K562 (cell line): ENCODE data around the gene GP1BB. TPM values are rescaled to one million over a fixed set of nuclear protein-coding genes. Genes with fewer than 3 reads are reported as not detected.

ENCODE experiments used
- ATF7 ChIP-seq: fragments of 450-650 bp; IDR thresholded peaks from 2 replicates; pipeline ENCODE4 v1.7.1; 2014; ENCODE audit warnings: mild to moderate bottlenecking, moderate library complexity
- CBX2 ChIP-seq: fragments of 200-600 bp; sonication (generic); IDR thresholded peaks from one replicate; pipeline ENCODE4 v1.6.1; 2012; ENCODE audit warnings: mild to moderate bottlenecking, low read length, inconsistent platforms; ENCODE audit not compliant: insufficient read depth, poor library complexity, severe bottlenecking
- CHD1 ChIP-seq: fragments of 200-600 bp; sonication (generic); IDR thresholded peaks from one replicate; pipeline ENCODE4 v1.6.1; 2012; ENCODE audit warnings: mild to moderate bottlenecking, moderate library complexity, low read length, inconsistent platforms
- FUS ChIP-seq: fragments of 200-400 bp; formaldehyde crosslinking; optimal IDR thresholded peaks from 2 replicates; pipeline ENCODE3; 2017; ENCODE audit warnings: low read depth, low read length
- HCFC1 ChIP-seq: IDR thresholded peaks from 2 replicates; pipeline ENCODE4 v1.6.1; 2012; ENCODE audit warnings: low read depth, low read length, improper control_type of control experiment
- MYC ChIP-seq, 2 experiments: fragments of 250-450 bp in 1 of 2; sonication (Bioruptor Pico) in 1 of 2; IDR thresholded peaks; 2 replicates each; pipeline versions ENCODE4 v1.5.1 to v1.6.1; 2012 to 2021; ENCODE audit warnings: low read depth in 2 of 2, borderline replicate concordance in 1 of 2, improper control_type of control experiment in 1 of 2, low read length in 1 of 2, mild to moderate bottlenecking in 1 of 2, moderate library complexity in 1 of 2
- NCOR1 ChIP-seq: fragments of 450-650 bp; IDR thresholded peaks from 2 replicates; pipeline ENCODE4 v1.6.1; 2016; ENCODE audit warnings: mild to moderate bottlenecking, moderate library complexity
- NFIX ChIP-seq: fragments of 250-450 bp; sonication (Bioruptor Pico); IDR thresholded peaks from 2 replicates; pipeline ENCODE4 v1.4.0; 2020; ENCODE audit warnings: low read depth, mild to moderate bottlenecking, moderate library complexity
- NR1H2 ChIP-seq: sonication (generic); formaldehyde crosslinking; IDR thresholded peaks from 2 replicates; pipeline ENCODE4 v1.4.0; 2020; ENCODE audit warnings: mild to moderate bottlenecking, missing genetic modification reagents
- PHB ChIP-seq: fragments of 250-450 bp; sonication (Bioruptor Pico); IDR thresholded peaks from 2 replicates; pipeline ENCODE4 v1.5.0; 2021
- RBM17 ChIP-seq: fragments of 200-400 bp; formaldehyde crosslinking; IDR thresholded peaks from 2 replicates; pipeline ENCODE4 v1.6.1; 2017; ENCODE audit warnings: low read depth, mild to moderate bottlenecking, low read length, borderline replicate concordance
- RFX5 ChIP-seq: IDR thresholded peaks from 2 replicates; pipeline ENCODE4 v1.6.1; 2011; ENCODE audit warnings: low read depth, mild to moderate bottlenecking, improper control_type of control experiment, low read length
- SPI1 ChIP-seq: IDR thresholded peaks from 2 replicates; pipeline ENCODE4 v1.6.1; 2011; ENCODE audit warnings: low read depth, low read length, control low read depth, borderline replicate concordance
- TBP ChIP-seq: optimal IDR thresholded peaks from 2 replicates; pipeline ENCODE3; 2011; ENCODE audit warnings: low read depth, low read length, improper control_type of control experiment
- YBX1 ChIP-seq: fragments of 450-650 bp; IDR thresholded peaks from 2 replicates; pipeline ENCODE4 v1.7.1; 2016; ENCODE audit warnings: mild to moderate bottlenecking
- ZNF431 ChIP-seq: sonication (generic); formaldehyde crosslinking; IDR thresholded peaks from 2 replicates; pipeline ENCODE4 v1.8.0; 2022; ENCODE audit warnings: mild to moderate bottlenecking, missing genetic modification reagents
- polyA plus RNA-seq, 8 experiments: library from polyadenylated mRNA; depleted of rRNA in 4 of 8; stranded (reverse) in 5 of 8; unstranded in 3 of 8; fragments of >200 nt; fragmentation: Nextera tagmentation in 2 of 8; fragmentation: Illumina TruSeq in 1 of 8; extraction: Ambion mirVana in 2 of 8; extraction: Trizol in 1 of 8; gene quantifications; 2 replicates each; pipeline versions ENCODE4 v1.2.1 to v1.2.3, GENCODE V29; 2011 to 2014; ENCODE audit warnings: inconsistent platforms in 1 of 8, missing spikeins in 1 of 8
- total RNA-seq, 7 experiments: library from RNA; depleted of rRNA in 6 of 7; stranded (reverse); fragments of >200 nt in 6 of 7; fragmentation: Illumina TruSeq in 2 of 7; extraction: Trizol in 2 of 7; gene quantifications; 2 replicates each; pipeline versions ENCODE4 v1.2.1 to v1.2.3, GENCODE V29; 2011 to 2021; ENCODE audit warnings: low replicate concordance in 1 of 7
- TF ChIP-seq, protein P1 (sequence below), 2 experiments: fragments of 200-800 bp in 1 of 2; sonication (Bioruptor generic) in 1 of 2; sonication (generic) in 1 of 2; formaldehyde crosslinking in 1 of 2; IDR thresholded peaks in 1 of 2; conservative IDR thresholded peaks in 1 of 2; 2 replicates each; pipeline versions ENCODE4 v1.5.0 to v1.6.1; 2016 to 2020; ENCODE audit warnings: missing compliant biosample characterization in 1 of 2, missing genetic modification characterization in 1 of 2, missing genetic modification reagents in 1 of 2
- TF ChIP-seq, protein P2 (sequence below): fragments of 250-450 bp; sonication (Bioruptor Pico); IDR thresholded peaks from 2 replicates; pipeline ENCODE4 v1.5.0; 2022; ENCODE audit warnings: mild to moderate bottlenecking
- TF ChIP-seq, protein P3 (sequence below): fragments of 250-450 bp; sonication (Bioruptor Pico); IDR thresholded peaks from 2 replicates; pipeline ENCODE4 v1.8.0; 2021; ENCODE audit warnings: moderate library complexity, mild to moderate bottlenecking, inconsistent platforms
- TF ChIP-seq, protein P4 (sequence below): IDR thresholded peaks from 2 replicates; pipeline ENCODE4 v1.6.1; 2012; ENCODE audit warnings: low read depth, low read length, improper control_type of control experiment, borderline replicate concordance

The GP1BB gene
- total and polyA plus RNA-seq, 9 of the 15 experiments (the other 6 are each of a cell fraction or from before 2014, with no cell fraction given): 0.69 to 162 (median 2.8) TPM

DNA sequence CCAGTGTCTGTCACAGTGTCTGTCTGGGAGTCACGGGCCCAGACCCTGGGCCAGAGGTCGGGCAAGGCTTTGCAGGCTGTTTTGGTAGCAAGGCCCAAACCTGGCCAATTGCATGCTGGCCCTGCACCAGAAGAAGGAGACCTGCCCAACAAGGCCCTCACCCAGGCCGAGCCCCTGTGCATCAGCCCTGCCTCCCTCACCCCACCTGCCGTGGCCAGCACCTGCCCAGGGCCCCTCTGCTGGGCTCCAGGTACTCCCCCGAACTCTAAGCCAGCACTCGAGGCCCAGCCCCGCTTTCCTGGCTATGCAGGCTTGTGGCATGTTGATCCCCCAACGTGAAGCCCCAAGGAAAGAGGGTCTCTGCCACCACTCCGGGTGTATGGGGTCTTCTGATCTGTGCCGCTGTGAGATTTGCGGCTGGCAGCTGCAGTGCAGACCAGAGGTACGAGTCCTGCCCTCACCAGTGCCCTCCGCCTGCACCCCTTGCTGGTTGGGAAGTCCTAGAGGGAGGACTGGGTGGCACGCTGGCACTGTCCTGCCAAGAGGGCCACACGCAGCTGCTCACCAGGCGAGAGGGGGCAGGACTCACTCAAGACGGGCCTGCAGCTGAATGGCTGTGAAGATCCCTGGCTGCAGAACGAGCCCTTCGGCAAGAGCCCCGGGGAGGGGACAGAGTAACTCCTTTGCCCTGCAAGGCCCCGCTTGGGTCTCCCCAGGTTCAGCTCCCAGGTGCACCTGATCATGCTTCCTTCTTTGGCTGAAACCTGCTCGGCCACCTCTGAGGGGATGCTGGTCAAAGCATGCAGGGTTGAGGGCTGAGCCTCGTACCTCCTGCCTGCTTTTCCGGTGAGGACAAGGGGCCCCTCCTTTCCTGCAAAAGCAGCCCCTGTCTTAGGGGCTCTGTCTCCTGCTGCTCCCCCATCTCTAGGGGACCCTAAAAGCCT lies 15.7 kb upstream of the GP1BB start (continued):
- TF ChIP-seq SPI1 (no peak), RBM17 (no peak), CBX2 (peak; percentile 58), NFIX (no peak), ZNF431 (CRISPR knock-in tag) (no peak), FUS (no peak), ATF7 (no peak), YBX1 (no peak), HCFC1 (no peak), RFX5 (no peak), NR1H2 (CRISPR knock-in tag) (no peak), PHB (CRISPR knock-in tag) (peak; percentile 70; the same call in 1 of the 2 replicates), NCOR1 (no peak), MYC (IDR thresholded peaks at IDR 0.05; ENCODE audit: low read depth, low read length) (no peak), MYC (CRISPR knock-in tag; IDR thresholded peaks at IDR 0.05; ENCODE audit: borderline replicate concordance, low read depth) (no peak), TBP (peak; percentile 13), CHD1 (no peak)
- TF ChIP-seq, protein P1, sequence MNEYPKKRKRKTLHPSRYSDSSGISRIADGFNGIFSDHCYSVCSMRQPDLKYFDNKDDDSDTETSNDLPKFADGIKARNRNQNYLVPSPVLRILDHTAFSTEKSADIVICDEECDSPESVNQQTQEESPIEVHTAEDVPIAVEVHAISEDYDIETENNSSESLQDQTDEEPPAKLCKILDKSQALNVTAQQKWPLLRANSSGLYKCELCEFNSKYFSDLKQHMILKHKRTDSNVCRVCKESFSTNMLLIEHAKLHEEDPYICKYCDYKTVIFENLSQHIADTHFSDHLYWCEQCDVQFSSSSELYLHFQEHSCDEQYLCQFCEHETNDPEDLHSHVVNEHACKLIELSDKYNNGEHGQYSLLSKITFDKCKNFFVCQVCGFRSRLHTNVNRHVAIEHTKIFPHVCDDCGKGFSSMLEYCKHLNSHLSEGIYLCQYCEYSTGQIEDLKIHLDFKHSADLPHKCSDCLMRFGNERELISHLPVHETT (CRISPR knock-in tag; conservative IDR thresholded peaks at IDR 0.05 in 1 of 2, IDR thresholded peaks at IDR 0.05 in 1 of 2): 0 out of 4 replicates have a peak, but pooled peaks of 1 of the 2 experiments have one; percentile 46
- TF ChIP-seq, protein P2, sequence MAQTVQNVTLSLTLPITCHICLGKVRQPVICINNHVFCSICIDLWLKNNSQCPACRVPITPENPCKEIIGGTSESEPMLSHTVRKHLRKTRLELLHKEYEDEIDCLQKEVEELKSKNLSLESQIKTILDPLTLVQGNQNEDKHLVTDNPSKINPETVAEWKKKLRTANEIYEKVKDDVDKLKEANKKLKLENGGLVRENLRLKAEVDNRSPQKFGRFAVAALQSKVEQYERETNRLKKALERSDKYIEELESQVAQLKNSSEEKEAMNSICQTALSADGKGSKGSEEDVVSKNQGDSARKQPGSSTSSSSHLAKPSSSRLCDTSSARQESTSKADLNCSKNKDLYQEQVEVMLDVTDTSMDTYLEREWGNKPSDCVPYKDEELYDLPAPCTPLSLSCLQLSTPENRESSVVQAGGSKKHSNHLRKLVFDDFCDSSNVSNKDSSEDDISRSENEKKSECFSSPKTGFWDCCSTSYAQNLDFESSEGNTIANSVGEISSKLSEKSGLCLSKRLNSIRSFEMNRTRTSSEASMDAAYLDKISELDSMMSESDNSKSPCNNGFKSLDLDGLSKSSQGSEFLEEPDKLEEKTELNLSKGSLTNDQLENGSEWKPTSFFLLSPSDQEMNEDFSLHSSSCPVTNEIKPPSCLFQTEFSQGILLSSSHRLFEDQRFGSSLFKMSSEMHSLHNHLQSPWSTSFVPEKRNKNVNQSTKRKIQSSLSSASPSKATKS (CRISPR knock-in tag): no peak
- TF ChIP-seq, protein P3, sequence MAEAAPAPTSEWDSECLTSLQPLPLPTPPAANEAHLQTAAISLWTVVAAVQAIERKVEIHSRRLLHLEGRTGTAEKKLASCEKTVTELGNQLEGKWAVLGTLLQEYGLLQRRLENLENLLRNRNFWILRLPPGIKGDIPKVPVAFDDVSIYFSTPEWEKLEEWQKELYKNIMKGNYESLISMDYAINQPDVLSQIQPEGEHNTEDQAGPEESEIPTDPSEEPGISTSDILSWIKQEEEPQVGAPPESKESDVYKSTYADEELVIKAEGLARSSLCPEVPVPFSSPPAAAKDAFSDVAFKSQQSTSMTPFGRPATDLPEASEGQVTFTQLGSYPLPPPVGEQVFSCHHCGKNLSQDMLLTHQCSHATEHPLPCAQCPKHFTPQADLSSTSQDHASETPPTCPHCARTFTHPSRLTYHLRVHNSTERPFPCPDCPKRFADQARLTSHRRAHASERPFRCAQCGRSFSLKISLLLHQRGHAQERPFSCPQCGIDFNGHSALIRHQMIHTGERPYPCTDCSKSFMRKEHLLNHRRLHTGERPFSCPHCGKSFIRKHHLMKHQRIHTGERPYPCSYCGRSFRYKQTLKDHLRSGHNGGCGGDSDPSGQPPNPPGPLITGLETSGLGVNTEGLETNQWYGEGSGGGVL: no peak
- TF ChIP-seq, protein P4, sequence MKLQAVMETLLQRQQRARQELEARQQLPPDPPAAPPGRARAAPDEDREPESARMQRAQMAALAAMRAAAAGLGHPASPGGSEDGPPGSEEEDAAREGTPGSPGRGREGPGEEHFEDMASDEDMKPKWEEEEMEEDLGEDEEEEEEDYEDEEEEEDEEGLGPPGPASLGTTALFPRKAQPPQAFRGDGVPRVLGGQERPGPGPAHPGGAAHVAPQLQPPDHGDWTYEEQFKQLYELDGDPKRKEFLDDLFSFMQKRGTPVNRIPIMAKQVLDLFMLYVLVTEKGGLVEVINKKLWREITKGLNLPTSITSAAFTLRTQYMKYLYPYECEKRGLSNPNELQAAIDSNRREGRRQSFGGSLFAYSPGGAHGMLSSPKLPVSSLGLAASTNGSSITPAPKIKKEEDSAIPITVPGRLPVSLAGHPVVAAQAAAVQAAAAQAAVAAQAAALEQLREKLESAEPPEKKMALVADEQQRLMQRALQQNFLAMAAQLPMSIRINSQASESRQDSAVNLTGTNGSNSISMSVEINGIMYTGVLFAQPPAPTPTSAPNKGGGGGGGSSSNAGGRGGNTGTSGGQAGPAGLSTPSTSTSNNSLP: no peak
